Tibial nerve (tissue), 4 donors: ENCODE data around the gene SLC20A1. TPM values are rescaled to one million over a fixed set of nuclear protein-coding genes. Genes with fewer than 3 reads are reported as not detected.

Source experiments
- DNase-seq, 2 donors: peaks; one replicate each; pipeline ENCODE4 v3.0.0-alpha.2; 2019; ENCODE audit warnings: low spot score in 2 of 2
- H3K27ac ChIP-seq, 4 donors: fragments of 200-600 bp; sonication (generic) in 3 of 4; one replicate each; pipeline ENCODE4 v1.5.1; 2017 to 2019; ENCODE audit warnings: mild to moderate bottlenecking in 1 of 4
- H3K27me3 ChIP-seq, 2 donors: fragments of 200-600 bp; sonication (generic) in 1 of 2; one replicate each; pipeline versions ENCODE4 v1.5.1 to v1.6.0; 2017 to 2019
- H3K36me3 ChIP-seq, 3 donors: fragments of 200-600 bp; sonication (generic); one replicate each; pipeline ENCODE4 v1.5.1; 2018 to 2019
- H3K4me1 ChIP-seq, 4 donors: fragments of 200-600 bp; sonication (generic) in 3 of 4; one replicate each; pipeline ENCODE4 v1.5.1; 2017 to 2019
- H3K4me3 ChIP-seq, 4 donors: fragments of 200-600 bp; sonication (generic) in 3 of 4; one replicate each; pipeline ENCODE4 v1.5.1; 2017 to 2019; ENCODE audit warnings: mild to moderate bottlenecking in 1 of 4, moderate library complexity in 1 of 4
- H3K9me3 ChIP-seq, 4 donors: fragments of 200-600 bp; sonication (generic) in 3 of 4; one replicate each; pipeline ENCODE4 v1.5.1; 2017 to 2019
- EP300 ChIP-seq, 2 donors: sonication (generic); formaldehyde crosslinking; IDR thresholded peaks; one replicate each; pipeline ENCODE4 v1.6.1; 2017; ENCODE audit warnings: antibody characterized with exemption in 2 of 2, mild to moderate bottlenecking in 1 of 2
- POLR2A ChIP-seq, 2 donors: fragments of 450-650 bp; IDR thresholded peaks; one replicate each; pipeline ENCODE4 v1.6.1; 2017; ENCODE audit warnings: antibody characterized with exemption in 2 of 2, mild to moderate bottlenecking in 2 of 2, moderate library complexity in 2 of 2
- WGBS, 2 donors: methylation state at CpG; one replicate each; pipeline ENCODE4 v1.1.5; 2018; 5-methylcytosine and 5-hydroxymethylcytosine counted together
- total RNA-seq, 4 donors: library from RNA; depleted of rRNA; stranded (reverse); fragments of >200 nt; gene quantifications; one replicate each; pipeline ENCODE4 v1.1.0, GENCODE V29; 2016
- TF ChIP-seq, protein P1 (sequence below), 5 experiments: fragments of 200-600 bp in 3 of 5; fragments of 450-650 bp in 2 of 5; sonication (generic) in 3 of 5; IDR thresholded peaks; one replicate each; pipeline ENCODE4 v1.5.1; 2016 to 2019; ENCODE audit warnings: antibody characterized with exemption in 5 of 5, mild to moderate bottlenecking in 3 of 5, moderate library complexity in 2 of 5

Gene SLC20A1
- total RNA-seq, 4 donors from 2014 or later, result 19.3 to 50.5 (median 32.8) TPM

DNA sequence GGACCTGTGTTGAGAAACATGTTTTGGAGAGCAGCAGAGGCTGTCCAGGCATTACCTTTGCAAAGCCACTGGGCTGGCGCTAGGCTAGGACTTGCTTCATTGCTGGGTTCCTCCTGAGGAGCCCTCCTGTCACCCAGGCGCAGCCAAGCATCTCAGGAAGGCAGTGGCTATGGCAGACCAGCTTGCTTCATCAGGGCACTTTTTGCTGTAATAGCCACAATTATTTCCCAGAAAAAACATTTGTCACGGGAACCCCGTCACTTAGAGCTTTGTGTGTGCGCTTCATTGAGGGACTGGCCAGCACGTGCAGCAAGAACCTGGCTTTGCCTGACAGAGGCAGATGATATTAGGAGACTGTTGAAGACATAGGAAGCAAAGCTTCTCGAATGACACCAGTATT lies 36.4 kb downstream of the SLC20A1 start:
- H3K27ac ChIP-seq, result no peak overlapping the region
- no peaks in the 10 kb centered on the region for H3K27me3 ChIP-seq
- no peaks in the 10 kb centered on the region for H3K9me3 ChIP-seq
- DNase-seq, result no peak
- no peak overlapping the region for H3K4me3 ChIP-seq
- WGBS, 2 donors, result 82 to 89% methylated on average over 7 of the region's 7 CpGs
- no peaks in the 10 kb centered on the region for H3K4me1 ChIP-seq
- no peak for TF ChIP-seq EP300 (IDR thresholded peaks at IDR 0.05)
- no peak for TF ChIP-seq POLR2A (IDR thresholded peaks at IDR 0.05)
- TF ChIP-seq, protein P1, sequence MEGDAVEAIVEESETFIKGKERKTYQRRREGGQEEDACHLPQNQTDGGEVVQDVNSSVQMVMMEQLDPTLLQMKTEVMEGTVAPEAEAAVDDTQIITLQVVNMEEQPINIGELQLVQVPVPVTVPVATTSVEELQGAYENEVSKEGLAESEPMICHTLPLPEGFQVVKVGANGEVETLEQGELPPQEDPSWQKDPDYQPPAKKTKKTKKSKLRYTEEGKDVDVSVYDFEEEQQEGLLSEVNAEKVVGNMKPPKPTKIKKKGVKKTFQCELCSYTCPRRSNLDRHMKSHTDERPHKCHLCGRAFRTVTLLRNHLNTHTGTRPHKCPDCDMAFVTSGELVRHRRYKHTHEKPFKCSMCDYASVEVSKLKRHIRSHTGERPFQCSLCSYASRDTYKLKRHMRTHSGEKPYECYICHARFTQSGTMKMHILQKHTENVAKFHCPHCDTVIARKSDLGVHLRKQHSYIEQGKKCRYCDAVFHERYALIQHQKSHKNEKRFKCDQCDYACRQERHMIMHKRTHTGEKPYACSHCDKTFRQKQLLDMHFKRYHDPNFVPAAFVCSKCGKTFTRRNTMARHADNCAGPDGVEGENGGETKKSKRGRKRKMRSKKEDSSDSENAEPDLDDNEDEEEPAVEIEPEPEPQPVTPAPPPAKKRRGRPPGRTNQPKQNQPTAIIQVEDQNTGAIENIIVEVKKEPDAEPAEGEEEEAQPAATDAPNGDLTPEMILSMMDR (IDR thresholded peaks at IDR 0.05), result no peak
- no peaks in the 10 kb centered on the region for H3K36me3 ChIP-seq

DNA sequence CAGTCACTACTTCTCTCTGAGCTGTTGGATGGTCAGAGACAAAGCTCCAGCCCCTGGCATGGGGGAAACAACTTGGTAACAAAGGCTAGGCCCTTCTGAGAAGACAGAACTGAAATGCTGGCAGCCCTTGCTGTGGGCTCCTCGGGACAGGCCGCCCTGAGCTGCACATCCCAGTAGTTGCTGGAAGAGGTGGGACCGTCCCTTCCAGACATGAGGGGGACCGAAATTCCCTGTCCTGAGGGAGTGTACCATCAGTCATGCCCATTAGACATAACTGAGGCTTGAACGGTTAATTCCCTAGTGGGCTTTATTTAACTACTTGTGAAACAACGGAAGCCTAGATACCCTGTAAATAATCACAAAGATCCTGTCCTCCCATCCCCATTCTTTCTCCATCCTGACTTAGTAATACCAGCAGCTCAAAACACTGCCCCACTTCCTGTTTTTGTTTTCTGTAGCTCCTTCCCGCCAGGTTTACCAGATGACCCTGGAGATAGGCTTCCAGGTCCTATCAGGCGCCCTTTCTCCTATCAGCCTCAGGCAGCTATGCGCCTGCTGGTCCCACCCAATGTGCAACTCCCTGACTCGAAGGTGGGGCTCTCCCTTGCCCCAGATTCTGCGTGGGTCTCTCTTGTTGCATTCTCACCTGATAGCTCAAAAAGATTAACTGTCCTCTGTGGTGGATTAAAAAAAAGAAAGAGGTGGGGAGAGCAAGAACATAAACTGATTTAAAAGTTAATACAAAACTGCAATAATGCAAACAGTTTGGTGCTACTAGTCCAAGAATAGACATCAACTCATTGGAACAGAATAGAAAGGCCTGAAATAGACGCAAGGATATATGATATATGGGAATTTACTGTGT lies 38.0 kb downstream of the SLC20A1 start:
- Histone ChIP-seq H3K36me3 (no peaks in the 10 kb centered on the region), H3K9me3 (no peaks in the 10 kb centered on the region), H3K4me1 (no peaks in the 10 kb centered on the region), H3K27me3 (no peaks in the 10 kb centered on the region), H3K27ac (no peak overlapping the region), H3K4me3 (no peak overlapping the region)
- WGBS, 2 donors, result 79 to 81% methylated on average over 12 of the region's 12 CpGs
- TF ChIP-seq, protein P1 (IDR thresholded peaks at IDR 0.05), result no peak
- no peak for TF ChIP-seq EP300 (IDR thresholded peaks at IDR 0.05)
- TF ChIP-seq POLR2A (IDR thresholded peaks at IDR 0.05), result no peak
- DNase-seq, result no peak

DNA sequence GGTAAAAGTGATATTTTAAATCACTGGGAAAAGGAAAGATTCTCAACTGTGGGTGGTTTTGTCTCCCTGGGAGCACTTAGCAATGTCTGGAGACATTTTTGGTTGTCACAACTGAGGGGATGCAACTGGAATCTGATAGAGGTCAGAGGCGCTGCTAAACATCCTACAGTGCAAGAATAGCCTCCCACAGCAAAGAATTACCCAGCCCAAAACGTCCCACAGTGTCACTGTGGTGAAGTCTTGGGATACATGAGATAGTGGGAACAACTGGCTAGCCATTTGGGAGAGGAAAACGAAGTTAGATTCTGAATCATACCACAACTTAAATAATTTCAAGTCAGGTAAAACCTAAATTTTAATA lies 38.7 kb downstream of the SLC20A1 start:
- H3K4me1 ChIP-seq, result no peaks in the 10 kb centered on the region
- no peaks in the 10 kb centered on the region for H3K27me3 ChIP-seq
- no peaks in the 10 kb centered on the region for H3K9me3 ChIP-seq
- H3K27ac ChIP-seq, result no peak overlapping the region
- H3K4me3 ChIP-seq, result no peak overlapping the region
- H3K36me3 ChIP-seq, result no peaks in the 10 kb centered on the region
- DNase-seq, result no peak
- 53 to 59% methylated on average over 3 of the region's 3 CpGs for WGBS, 2 donors
- TF ChIP-seq, protein P1 (IDR thresholded peaks at IDR 0.05), result no peak
- TF ChIP-seq EP300 (IDR thresholded peaks at IDR 0.05), result no peak
- no peak for TF ChIP-seq POLR2A (IDR thresholded peaks at IDR 0.05)

DNA sequence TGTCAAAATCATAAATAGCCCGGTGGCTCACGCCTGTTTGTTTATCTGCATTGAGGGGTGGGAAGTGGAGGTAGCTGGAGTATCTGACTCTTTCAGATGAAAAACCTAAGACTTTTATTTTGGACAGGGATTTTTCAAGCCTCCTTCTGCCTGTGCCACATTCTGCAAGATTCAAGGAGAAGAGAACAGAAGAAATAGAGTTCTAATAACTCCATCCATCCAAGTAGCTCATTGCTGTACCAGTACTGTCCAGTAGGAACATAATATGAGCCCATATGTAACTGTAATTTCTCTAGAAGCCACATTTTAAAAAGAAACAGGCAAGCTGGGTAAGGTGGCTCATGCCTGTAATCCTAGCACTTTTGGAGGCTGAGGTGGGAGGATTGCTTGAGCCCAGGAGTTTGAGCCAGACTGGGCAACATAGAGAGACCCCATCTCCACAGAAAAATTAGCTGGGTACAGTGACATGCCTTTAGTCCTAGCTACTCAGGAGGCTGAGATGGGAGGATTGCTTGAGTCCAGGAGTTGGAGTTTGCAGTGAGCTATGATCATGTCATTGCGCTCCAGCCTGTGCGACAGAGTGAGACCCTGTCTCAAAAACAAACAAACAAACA lies 39.6 kb downstream of the SLC20A1 start:
- H3K9me3 ChIP-seq, result no peaks in the 10 kb centered on the region
- H3K27ac ChIP-seq, result no peak overlapping the region
- TF ChIP-seq EP300 (IDR thresholded peaks at IDR 0.05) (no peak), POLR2A (IDR thresholded peaks at IDR 0.05) (no peak)
- TF ChIP-seq, protein P1 (IDR thresholded peaks at IDR 0.05), result no peak
- no peak for DNase-seq
- no peaks in the 10 kb centered on the region for H3K4me1 ChIP-seq
- no peaks in the 10 kb centered on the region for H3K36me3 ChIP-seq
- 82 to 83% methylated on average over 4 of the region's 4 CpGs for WGBS, 2 donors
- H3K4me3 ChIP-seq, result no peak overlapping the region
- H3K27me3 ChIP-seq, result no peaks in the 10 kb centered on the region
